Measurements from ENCODE around the gene APLP2. TPM values are rescaled to one million over a fixed set of nuclear protein-coding genes. Genes with fewer than 3 reads are reported as not detected.

The APLP2 gene
- total and polyA plus RNA-seq, 9 of the 15 experiments (the other 6 are each of a cell fraction or from before 2014, with no cell fraction given) = 17.4 to 164 (median 118) TPM

GRCh38 chr11:130126516-130126915 lies 56.8 kb downstream of the APLP2 start:
- intact Hi-C loops (cut with micrococcal nuclease) (no loop called here), in situ Hi-C loops (cut with MboI) (no loop called here)
- Histone ChIP-seq H3K4me2 (ENCODE audit: insufficient read depth, low read length) (no peak overlapping the region), H3K36me3 (ENCODE audit: control insufficient read depth, insufficient read depth, low read length) (peaks cover 97% of the 10 kb centered on the region), H3K9me3 (replicated peaks; ENCODE audit: control insufficient read depth, insufficient read depth, low read depth, low read length) (no peaks in the 10 kb centered on the region), H3K79me2 (ENCODE audit: control insufficient read depth, insufficient read depth, low read length) (no peaks in the 10 kb centered on the region), H2AFZ (ENCODE audit: low read depth, low read length) (no peak overlapping the region), H4K20me1 (replicated peaks; ENCODE audit: control insufficient read depth, insufficient read depth, low read length) (no peaks in the 10 kb centered on the region), H3K27me3 (ENCODE audit: control insufficient read depth in 2 of 2, insufficient read depth in 2 of 2, low read length in 2 of 2) (no peaks in the 10 kb centered on the region), H3K9me1 (ENCODE audit: control insufficient read depth, insufficient read depth, low read length) (no peaks in the 10 kb centered on the region), H3K27ac (ENCODE audit: extremely low read depth, low read depth, low read length) (no peak overlapping the region), H3K9ac (ENCODE audit: insufficient read depth in 1 of 2, low read depth in 2 of 2, low read length in 2 of 2) (no peak overlapping the region), H3K4me1 (replicated peaks in 1 of 2; ENCODE audit: control insufficient read depth in 2 of 2, insufficient read depth in 2 of 2, low read length in 2 of 2) (peaks cover 0 to 7% of the 10 kb centered on the region in 2 experiments; a peak in 1 of 5 replicates), H3K4me3 (no peak overlapping the region)
- ChIA-PET CTCF (ENCODE audit: low intra/inter-chr PET ratio) (no interaction called here), POLR2A (interaction anchor here (0.6 to 1.6 kb wide), 4 partner anchors 56 to 190 kb away, joined by 3 to 4 read pairs (median 3); no protein-coding TSS in a partner anchor)
- FAIRE-seq (no peak), DNase-seq (ENCODE audit: extremely low read depth in 1 of 4, low spot score in 3 of 4) (no peak), ATAC-seq (no peak)
- no TSS peak for BruUV-seq (replicated peaks)
- no peak for TF ChIP-seq EGR1 (conservative IDR thresholded peaks at IDR 0.05)
- no peak for TF ChIP-seq NFATC3 (IDR thresholded peaks at IDR 0.05)
- TF ChIP-seq PYGO2 (tag; IDR thresholded peaks at IDR 0.05) = no peak
- TF ChIP-seq ZNF124 (CRISPR knock-in tag; IDR thresholded peaks at IDR 0.05) = no peak
- TF ChIP-seq BCL6 (CRISPR knock-in tag; IDR thresholded peaks at IDR 0.05) = no peak
- TF ChIP-seq HIVEP1 (CRISPR knock-in tag; IDR thresholded peaks at IDR 0.05) = no peak
- TF ChIP-seq ZBED1 (IDR thresholded peaks at IDR 0.05) = no peak
- TF ChIP-seq IRF2 (CRISPR knock-in tag; IDR thresholded peaks at IDR 0.05) = no peak
- no peak for TF ChIP-seq ZNF699 (CRISPR knock-in tag; IDR thresholded peaks at IDR 0.05; ENCODE audit: insufficient replicate concordance)
- TF ChIP-seq ARNT (IDR thresholded peaks at IDR 0.05) = no peak
- no peak for TF ChIP-seq POU5F1 (IDR thresholded peaks at IDR 0.05; ENCODE audit: borderline replicate concordance, low read depth, low read length, partially characterized antibody)
- no peak for TF ChIP-seq SMAD1 (IDR thresholded peaks at IDR 0.05; ENCODE audit: low read depth, low read length, partially characterized antibody)
- no peak for TF ChIP-seq U2AF2 (optimal IDR thresholded peaks at IDR 0.05; ENCODE audit: low read depth, low read length)
- no peak for TF ChIP-seq ZBTB17 (CRISPR knock-in tag; IDR thresholded peaks at IDR 0.05)
- TF ChIP-seq AFF4 (CRISPR knock-in tag; IDR thresholded peaks at IDR 0.05) = no peak
- TF ChIP-seq ZNF512 (tag; IDR thresholded peaks at IDR 0.05) = no peak
- no peak for TF ChIP-seq ZNF184 (CRISPR knock-in tag; IDR thresholded peaks at IDR 0.05)
- 93% methylated on average over 5 of the region's 5 CpGs for WGBS (ENCODE audit: insufficient coverage, low coverage, missing lambda C conversion rate)
